Measurements from ENCODE around the gene C16orf74.
A peak's percentile ranks its signal among the peaks of the same experiment; 100 is the strongest.

The C16orf74 gene

DNA sequence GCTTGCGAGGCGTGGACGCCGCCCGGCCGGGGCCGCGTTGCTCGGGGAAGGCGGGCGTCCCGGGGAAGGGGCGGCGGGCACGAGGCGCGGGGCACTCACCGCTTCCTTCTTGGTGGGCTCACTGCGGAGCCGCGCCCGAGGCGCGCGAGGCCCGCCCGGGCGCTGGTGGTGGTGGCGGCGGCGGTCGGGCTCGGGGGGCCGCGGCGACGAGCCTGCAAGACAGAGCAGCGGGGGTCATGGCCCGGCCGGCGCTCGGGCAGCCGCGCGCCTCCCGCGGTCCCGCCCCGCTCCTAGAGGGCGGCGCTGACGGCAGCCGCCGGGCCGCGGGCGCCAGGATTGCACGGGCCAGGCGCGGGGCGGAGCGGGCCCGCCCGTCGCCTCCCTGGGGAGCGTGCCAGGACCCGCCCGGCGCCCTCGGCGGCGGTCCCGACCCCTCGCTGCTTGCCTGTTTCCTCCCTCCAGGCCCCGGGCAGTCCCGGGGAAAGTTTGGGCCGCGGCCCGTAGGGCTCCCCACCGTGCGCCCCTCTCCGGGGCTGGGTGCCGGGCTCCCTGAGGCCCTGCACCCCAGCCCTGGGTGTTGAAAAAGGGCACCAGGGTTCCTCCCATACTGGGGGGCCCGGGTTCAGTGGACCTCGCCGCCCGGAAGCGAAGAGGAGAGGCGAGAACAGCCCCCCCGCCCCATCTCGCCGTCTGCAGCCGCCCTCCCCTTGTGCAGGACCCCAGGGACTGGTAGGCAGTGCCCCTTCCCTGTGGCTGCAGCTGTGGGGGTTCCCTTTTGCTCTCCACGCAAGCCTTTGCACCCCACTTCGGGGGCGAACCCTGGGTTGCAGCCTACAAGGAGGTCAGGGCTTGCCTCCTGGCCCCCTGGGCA, at the start of gene C16orf74:
Gene C16orf74, minus strand, starts transcription at position 270 of the 871 bp plus-strand sequence. CDS start 15,879 bp downstream, outside the sequence.
- DNase-seq, result no peak

DNA sequence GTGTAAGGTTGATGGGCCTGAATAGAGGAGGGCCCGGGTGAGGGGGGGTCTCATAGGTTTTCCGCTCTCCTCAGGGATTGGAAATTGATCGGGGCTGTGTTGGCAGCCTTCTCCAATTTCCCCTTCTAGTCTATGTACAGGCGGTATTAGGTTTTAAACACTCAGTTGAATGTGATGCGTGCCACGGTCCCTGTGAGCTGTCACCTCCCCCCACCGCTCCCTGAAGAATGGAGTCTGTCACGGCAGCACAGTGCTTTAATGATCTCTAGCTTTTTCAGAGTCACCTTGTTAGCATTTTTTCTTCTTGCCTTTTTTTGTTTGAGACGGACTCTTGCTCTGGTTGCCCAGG, 49.4 kb upstream of the C16orf74 start:
- no peak for DNase-seq

DNA sequence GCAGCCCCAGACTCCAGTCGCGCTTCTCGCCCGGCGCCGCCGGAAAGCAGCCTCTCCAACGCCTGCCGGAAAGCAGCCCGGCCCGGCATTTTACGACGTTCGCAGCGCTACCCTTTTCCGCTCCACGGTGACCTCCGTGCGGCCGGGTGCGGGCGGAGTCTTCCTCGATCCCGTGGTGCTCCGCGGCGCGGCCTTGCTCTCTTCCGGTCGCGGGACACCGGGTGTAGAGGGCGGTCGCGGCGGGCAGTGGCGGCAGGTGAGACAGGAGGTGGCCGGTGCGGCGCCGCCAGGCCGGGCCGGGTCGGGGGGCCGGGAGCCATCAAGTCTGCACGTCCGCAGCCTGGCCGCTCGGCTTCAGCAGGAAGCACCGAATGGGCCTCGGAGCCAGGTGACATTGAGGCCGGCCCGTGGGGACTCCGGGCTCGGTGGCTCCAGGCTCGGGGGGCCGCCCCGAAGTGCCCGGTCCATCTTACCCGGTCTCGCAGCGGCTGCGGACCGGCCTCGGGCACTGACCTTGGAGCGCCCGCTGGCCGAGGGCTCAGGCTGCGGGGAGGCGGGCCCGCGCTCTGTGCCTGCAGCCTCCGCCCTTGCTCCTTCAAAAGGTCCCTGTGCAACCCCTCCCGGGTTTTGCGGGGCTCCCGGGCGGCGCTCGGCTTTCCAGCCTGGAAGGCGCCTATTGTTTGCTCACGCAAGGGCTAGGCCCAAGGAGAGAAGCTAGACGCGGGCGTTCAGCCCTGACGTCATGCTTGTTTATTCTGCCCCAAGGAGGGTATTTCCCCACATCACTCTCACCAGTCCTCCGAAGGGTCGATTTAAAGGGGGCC, 48.8 kb upstream of the C16orf74 start, which contains the start of the genes COX4I1 and EMC8:
Gene COX4I1, plus strand, starts transcription at position 199 of the 824 bp plus-strand sequence. CDS start 1,511 bp downstream, outside the sequence.
Gene EMC8, minus strand, starts transcription at position 48 of the 824 bp plus-strand sequence. CDS start 249 bp downstream, outside the sequence.
- DNase-seq, result peak; percentile 79

DNA sequence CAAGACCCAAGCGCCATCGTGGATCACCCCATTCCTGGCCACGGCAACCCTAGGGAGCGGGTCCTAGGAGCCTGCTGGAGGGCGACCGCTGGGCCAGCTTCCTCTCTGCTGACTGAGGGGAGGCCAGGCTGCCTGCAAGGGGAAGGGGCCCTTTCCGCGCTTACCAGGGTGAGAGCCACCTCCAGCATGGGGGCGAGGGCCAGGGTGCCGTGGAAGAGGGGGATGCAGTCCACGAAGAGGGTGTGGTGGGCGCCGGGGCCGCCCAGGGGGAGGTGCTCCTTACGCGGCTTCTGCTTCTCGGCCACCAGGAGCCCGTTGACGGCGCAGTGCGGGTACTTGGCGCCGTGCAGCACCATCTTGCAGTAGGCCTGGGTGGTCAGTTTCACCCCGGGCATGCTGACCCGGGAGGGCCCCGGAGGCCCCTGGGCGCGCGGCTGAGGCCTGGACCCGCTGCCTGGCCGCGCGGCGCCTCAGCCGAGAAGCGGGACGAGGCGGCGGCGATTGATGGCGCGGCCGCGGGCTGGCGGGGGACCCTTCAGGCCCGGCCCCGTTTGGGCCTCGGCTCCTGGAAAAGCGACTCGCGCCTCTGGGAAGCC, 48.1 kb upstream of the C16orf74 start:
- DNase-seq, result no peak

DNA sequence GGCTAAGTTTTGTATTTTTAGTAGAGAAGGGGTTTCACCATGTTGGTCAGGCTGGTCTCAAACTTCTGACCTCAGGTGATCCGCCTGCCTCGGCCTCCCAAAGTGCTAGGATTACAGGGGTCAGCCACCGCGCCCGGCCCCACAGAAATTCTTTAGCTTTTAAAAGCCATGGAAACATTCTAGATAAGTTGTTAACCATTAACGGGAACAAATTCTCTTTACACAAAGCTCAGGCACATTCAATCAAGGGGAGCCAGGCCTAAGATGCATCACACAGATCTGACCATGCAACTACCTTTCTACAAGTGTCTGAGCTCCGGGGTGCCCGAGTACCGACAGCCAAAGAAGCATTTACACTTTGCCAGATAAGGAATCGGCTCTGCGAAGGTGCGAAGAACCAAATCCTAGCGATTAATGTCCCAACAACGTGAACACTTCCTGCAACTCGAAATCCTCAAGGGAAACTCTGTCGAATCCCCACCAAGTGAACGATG, 47.4 kb upstream of the C16orf74 start:
- DNase-seq, result no peak

DNA sequence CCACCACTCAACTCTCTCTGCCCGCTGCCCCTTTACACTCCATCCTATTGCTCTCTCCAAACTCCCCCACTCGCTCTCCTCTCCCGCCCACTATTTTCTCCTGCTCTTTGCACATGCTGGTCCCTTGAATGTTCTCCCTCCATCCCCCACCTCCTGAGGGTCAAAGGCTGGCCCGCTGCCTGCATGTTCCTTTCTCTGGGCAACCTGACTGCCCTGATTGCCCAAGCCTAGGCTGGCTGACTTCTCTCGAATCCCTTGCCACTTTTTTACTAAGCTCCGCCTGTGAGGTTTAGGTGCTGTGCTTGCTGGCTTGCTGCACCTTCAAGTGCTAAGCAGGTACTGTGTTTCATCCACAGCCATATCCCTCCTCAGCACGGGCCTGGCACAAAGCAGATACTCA, 45.7 kb upstream of the C16orf74 start:
- no peak for DNase-seq

DNA sequence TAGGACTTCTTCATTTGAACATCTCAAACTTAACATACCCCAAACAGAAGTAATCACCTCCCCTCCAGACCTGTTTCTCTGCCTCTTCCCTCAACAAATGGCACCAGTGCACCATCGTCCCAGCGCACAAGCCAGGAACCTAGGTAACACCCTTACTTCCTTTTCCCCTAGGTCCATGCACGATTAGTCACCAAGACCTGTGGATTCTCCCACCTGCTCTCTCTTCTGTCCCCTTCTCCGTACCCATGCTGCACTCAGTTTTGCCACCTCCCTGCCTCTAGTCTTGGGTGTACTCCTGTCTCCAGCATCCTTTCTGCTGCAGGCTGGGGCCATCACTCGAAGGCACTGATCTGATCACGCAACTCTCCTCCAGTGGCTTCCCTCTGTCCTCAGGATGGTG, 45.3 kb upstream of the C16orf74 start:
- no peak for DNase-seq

DNA sequence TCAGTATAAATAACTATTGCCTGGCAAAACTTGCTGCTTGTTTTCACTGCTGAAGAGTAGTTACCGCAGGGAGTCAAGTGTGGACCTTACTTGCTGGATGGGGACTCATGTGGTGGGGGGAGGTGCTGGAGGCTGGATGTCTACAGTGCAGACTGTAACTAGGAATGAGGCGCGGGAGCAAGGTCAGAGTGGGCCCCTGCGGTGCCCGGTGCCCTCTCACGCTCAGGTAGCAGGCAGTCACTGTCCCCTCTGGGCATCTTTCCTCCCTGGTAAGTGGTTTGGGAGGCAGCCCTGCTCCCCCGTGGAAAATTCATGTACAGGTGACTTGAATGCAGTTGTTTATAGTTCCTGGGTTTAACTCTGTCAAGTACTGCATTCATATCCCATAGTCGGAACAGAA, 43.8 kb upstream of the C16orf74 start:
- no peak for DNase-seq

DNA sequence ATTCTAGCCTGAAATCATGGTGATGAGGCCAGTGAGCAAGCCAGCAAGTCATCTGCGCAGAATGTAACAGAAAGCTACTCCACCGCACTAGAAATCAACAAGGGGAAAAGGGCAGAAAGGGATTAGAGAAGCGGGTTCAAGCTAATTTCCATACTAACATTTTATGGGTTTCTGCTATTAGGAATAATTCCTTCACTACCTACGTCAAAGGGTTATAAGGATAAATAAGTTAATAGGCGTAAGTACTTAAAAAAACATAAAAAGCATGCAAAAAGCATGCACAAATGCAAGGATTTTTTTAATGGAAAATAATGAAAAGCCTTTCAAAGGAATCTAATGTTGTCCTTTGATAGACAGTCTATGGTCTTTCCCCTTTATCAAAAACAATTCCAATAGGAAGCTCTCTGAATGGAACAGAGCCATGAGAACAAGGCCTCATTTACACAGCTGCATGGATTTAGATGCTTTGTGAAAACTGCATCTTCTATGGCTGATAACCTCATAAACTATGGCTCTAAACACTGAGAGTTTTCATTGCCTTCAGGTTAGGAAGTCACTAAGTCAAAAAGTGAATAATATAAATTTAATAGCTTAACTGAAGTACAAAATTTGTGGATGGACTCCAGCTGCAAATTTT, 42.9 kb upstream of the C16orf74 start:
- DNase-seq, result no peak

DNA sequence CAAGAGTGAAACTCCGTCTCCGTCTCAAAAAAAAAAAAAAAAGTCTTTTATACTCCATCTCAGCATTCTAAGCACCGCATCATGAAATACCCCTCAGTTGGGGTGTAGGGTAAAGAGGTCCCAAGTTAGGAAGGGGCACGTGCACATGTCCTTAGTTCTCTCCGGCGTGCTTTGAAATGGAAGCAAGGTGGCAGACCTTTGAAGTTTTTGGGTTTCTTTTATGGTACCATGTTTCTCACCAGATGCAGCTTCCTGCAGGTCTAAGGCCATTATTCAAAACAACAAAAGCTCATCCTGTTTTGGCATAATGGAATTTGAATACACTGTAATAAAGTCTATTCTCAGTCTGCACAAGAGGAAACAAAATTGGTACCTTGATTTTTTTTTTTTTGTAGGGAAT, 38.9 kb upstream of the C16orf74 start:
- no peak for DNase-seq

DNA sequence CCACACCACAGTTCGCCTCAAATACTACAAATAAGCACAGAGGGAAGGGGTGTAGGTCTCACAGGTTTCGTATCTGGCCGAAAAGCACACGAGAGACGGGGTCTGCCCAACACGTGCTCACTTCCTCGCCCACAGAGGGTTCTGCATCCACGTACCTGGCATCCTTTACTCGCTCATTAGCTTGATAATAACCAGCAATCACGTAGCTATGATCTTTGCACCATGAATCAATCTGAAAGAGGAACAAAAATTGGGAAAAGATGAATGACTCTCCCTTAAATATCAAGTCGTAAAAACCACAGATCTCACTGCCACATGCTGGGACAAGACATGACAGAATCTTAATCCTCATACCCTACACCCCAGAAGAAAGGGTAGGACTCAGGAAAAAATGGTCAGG, 37.9 kb upstream of the C16orf74 start:
- DNase-seq, result no peak

DNA sequence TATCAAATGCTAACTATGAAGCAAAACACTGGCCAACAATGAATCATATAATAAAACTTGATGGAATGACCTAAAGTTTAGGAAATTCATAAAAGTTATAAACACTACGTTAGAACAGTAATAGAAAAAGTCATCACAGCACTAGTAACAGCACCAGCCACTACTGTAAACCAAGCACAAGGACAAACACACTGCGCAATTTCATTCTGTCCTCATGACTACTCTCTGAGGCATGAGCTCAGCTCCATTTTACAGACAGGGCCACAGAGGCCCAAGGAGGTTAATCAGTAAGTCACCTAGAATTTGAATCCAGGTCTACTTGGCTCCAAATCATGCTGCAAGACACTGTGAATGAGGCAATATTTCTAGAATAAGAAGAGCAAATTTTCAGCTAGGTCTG, 35.0 kb upstream of the C16orf74 start:
- no peak for DNase-seq

DNA sequence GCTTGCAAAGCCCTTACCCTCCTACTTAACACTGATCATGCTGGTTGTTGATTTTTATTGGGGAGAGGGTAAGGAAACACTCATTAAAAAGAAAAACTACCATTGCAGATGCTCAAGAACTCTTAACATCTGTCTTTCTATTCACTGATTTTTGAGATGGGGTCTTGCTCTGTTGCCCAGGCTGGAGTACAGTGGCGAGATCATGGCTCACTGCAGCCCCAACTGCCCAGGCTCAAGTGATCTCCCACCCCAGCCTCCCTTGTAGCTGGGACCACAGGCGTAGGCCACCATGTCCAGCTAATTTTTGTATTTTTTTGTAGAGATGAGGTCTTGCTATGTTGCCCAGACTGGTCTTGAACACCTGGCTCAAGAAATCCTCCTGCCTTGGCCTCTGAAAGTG, 33.9 kb upstream of the C16orf74 start:
- DNase-seq, result no peak

DNA sequence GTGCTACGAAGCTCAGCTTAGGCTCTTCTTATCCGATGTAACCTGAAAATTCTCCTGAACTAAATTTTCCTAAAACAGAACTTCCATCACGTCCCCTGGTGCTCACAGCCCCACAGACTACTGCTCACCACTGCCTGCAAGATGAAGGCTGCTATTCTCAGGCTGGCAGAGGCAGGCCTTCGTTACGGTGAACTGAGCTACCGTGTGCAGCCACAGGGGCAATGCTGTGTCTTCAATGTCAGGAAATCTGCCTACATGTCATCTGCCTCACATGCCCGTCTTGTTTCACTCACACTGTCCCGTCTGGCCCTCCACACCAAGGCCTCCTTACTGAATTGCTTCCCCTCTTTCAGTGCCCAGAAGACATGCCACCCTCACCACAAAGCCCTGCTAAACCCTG, 32.5 kb upstream of the C16orf74 start:
- DNase-seq, result no peak

DNA sequence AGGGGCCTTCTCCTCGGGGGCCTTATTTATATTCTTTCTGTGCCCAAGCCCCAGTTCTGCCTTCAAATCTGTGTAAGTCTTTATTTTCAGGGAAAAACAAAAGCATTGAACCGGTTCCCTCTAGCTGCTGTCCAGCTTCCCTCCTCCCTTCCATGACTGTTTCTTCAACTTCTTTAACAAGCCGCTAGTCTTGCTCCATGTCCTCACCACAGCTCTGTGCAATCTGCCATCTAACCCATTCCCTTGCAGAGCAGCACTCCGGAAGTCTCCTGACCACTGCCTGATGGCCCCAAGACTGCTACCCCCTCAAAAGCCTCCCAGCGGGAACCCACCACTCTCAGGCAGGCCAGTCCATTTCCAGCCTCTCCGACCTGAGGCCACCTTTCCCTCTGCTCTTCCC, 31.6 kb upstream of the C16orf74 start:
- DNase-seq, result no peak

DNA sequence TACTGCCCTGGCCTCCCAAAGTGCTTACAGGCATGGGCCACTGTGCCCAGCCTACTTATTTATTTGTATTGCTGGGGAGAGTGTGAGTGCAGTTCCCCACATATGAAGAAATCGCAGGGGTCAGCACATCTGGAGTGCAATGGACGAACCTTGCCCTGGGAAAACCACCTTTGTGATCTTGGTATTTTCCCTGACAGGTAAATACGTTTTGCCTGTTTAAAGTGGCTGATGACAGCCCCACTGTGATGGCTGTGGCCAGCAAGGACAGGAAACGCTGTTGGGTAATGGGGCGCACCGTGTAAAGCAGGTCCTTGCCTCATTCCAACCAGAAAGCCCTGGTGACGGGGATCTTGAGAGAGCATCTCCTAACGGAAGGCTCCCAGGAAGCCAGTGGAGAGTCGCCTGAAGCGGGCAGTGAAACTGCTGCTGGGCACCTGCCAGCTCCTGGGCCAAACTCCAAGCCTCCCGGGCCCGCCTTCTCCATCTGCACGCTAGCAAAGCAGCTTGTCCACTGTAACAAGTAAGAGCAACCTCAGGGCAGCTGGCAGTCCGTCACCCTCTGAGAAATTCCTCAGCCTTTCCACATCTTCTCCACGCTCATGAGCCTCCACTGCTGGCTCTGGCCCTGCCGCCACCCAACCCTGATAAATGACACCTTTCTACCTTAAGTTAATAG, 30.9 kb upstream of the C16orf74 start:
- no peak for DNase-seq

DNA sequence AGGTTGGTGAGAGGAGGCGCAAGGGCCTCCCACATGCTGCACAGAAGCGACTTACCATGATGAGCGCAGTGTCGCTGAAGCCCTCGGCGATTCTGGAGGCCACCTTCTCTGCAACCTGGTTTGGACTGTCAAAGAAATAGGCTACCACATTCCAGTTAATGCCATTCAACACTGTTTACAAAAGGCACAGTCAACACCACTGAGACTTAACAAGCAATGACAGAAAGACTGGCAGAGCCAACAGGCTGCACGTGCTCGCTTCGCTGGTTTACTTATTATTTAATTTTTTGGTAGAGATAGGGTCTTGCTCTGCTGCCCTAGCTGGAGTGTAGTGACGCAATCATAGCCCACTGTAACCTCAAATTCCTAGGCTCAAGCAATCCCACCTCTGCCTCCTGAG, 30.3 kb upstream of the C16orf74 start:
- DNase-seq, result no peak

DNA sequence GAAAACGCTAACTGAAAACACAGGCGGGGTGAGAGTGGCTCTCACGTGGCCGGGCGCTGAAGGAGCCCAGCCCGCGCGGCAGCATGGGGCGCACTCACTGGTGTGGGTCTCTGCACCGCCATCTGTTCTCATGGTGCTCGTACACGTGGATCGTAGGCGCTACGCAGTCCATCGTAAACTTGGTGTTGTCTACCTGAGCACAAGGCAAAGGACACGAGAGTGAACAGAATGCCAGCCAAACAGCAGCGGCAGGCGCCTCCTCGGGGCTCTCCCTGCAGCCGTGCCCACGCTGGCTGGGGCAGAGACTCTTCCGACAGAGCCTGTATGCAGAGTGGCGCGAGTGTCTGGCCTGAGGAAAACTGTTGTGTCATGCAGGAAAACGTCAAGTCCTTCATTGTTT, 29.4 kb upstream of the C16orf74 start:
- DNase-seq, result no peak

DNA sequence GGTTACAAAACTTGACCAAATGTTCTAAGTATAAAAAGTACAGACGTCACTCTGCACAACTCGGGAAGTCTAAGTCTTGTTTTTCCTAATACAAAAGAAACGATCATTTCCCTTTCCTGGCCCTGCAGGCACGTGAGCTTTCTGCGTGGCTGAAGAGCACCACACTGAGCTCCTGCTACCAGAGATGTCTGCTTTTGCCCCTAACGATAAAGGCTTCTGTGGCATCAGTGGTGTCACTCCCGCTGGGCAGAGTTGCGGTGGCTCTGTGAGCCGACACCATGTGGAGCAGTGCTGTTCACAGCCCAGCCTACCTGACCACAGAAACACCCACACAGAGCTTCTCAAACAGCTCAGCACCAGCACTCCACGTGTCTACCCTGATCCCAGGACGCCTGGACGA, 28.0 kb upstream of the C16orf74 start:
- DNase-seq, result no peak

DNA sequence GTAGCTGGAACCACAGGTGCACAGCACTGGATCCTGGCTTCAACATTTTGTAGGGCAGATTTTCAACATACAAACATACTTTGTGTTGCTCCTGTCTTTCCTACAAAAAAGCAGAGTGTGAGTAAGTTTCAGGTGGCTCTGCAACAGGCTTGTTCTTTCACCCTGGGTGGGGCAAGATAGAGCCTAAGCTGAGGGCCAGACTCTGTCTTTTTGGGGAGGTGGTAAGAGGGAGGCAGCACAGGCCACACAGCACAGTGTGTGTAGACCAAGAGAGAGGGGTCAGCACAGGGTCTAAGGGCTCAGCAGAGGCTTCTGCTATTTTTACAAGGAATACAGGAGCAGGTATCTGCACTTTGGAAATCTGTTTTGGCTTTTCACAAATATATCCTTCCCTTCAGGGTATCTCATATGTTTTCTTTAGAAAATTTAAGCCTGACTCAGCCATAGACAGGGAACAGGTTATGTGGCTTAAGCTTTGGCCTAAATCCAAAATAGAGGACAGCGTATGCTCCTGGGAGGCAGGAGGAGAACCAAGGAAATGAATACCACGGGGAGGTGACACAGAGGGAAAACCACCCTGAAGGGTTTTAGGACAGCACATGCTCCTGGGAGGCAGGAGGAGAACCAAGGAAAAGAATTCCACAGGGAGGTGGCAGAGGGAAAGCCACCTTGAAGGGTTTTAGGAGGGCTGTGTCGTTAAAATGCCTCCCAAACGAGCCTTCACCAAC, 26.9 kb upstream of the C16orf74 start:
- DNase-seq, result no peak

DNA sequence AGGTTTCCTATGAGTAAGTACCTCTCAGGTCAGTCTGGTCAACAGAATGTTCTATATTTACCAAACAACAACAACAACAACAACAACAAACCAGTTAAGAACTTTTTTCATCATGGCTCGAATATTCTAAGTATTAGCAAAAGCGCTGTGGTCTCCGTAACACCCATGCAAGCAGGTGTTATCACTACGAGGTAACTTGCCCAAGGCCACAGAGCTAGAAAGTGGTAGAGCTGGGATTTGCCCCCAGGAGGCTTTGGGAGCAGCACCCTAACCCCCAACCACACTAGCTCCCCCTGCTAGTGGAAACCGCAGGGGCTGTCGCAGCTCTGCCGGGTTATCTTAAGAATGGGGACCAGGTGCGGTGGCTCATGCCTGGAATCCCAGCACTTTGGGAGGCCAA, 23.9 kb upstream of the C16orf74 start:
- no peak for DNase-seq

DNA sequence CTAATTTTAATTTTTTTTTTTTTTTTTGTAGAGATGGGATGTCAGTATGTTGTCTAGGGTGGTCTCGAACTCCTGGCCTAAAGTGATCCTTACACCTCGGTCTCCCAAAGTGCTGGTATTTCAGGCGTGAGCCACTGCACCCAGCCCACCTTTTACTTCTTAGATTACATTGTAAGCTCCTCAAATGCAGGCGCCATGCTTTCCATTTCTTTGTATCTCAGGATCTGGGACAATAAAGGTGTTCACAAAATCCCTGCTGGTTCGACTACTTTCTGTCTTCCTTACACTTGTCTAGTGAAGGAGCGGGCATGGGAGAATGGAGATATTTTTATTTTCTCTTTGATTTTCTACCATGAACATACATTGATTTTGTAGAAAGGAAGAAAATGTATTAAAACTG, 23.2 kb upstream of the C16orf74 start:
- no peak for DNase-seq
